Panc1 (cell line): Measurements from ENCODE around the gene NPFF. TPM values are rescaled to one million over a fixed set of nuclear protein-coding genes. Genes with fewer than 3 reads are reported as not detected.
"Not testable (repeated sequence)": the region's sequence is repeated elsewhere in the genome, so short reads cannot be mapped to it uniquely, and the experiment has no call there.

Experiments
- ATAC-seq: fragments of 200-7000 bp; cut with Tn5 transposase; 2 replicates; pipeline ENCODE4 v1.9.1; 2020; ENCODE audit warnings: mild to moderate bottlenecking, moderate library complexity
- BruUV-seq: library from RNA; stranded (reverse); fragments of 400-500 nt; replicated peaks from 2 replicates; lab custom pipeline; 2021; lab: Mats Ljungman, UMichigan
- CTCF ChIA-PET: fragments of 300-600 bp; sonication (Branson Sonifier 250); formaldehyde crosslinking; loops from one replicate; lab custom pipeline; 2022; ENCODE audit warnings: antibody characterized with exemption; lab: Charles Lee
- POLR2A ChIA-PET: fragments of 300-600 bp; sonication (Branson Sonifier 250); formaldehyde crosslinking; loops from one replicate; lab custom pipeline; 2022; ENCODE audit warnings: antibody characterized with exemption; lab: Charles Lee
- DNase-seq: peaks from one replicate; pipeline ENCODE4 v3.0.0-alpha.2; 2010; ENCODE audit warnings: low read depth, low spot score
- H3K27ac ChIP-seq: 2 replicates; pipeline ENCODE4 v1.5.1; 2011; ENCODE audit warnings: mild to moderate bottlenecking, low read length, inconsistent platforms
- H3K27me3 ChIP-seq: fragments of 200-500 bp; sonication (Bioruptor generic); 2 replicates; pipeline ENCODE4 v1.6.0; 2014; ENCODE audit warnings: low read length, inconsistent platforms; ENCODE audit not compliant: control insufficient read depth, insufficient read depth
- H3K36me3 ChIP-seq: fragments of 200-500 bp; sonication (Bioruptor generic); 2 replicates; pipeline ENCODE4 v1.5.1; 2014; ENCODE audit warnings: inconsistent platforms, mild to moderate bottlenecking, low read length, moderate library complexity; ENCODE audit not compliant: control insufficient read depth, insufficient read depth
- H3K4me1 ChIP-seq: 2 replicates; pipeline ENCODE4 v1.5.1; 2011; ENCODE audit warnings: inconsistent platforms, mild to moderate bottlenecking, low read length, moderate library complexity; ENCODE audit not compliant: control insufficient read depth, insufficient read depth
- H3K4me3 ChIP-seq, 2 experiments: 2 replicates each; pipeline ENCODE4 v1.5.1; 2011 to 2012; ENCODE audit warnings: low read depth in 2 of 2, low read length in 2 of 2, mild to moderate bottlenecking in 2 of 2, inconsistent platforms in 1 of 2, moderate library complexity in 1 of 2
- H3K9me3 ChIP-seq: fragments of 200-500 bp; sonication (Bioruptor generic); 2 replicates; pipeline ENCODE4 v1.5.1; 2014; ENCODE audit warnings: low read depth, mild to moderate bottlenecking, inconsistent platforms, low read length, moderate library complexity; ENCODE audit not compliant: control insufficient read depth, insufficient read depth
- CTCF ChIP-seq: fragments of 450-650 bp; IDR thresholded peaks from 2 replicates; pipeline ENCODE4 v1.5.1; 2017; ENCODE audit warnings: mild to moderate bottlenecking
- POLR2AphosphoS5 ChIP-seq: IDR thresholded peaks from 2 replicates; pipeline ENCODE4 v1.6.1; 2012; ENCODE audit warnings: mild to moderate bottlenecking, low read depth, low read length, moderate library complexity
- SIN3A ChIP-seq: IDR thresholded peaks from 2 replicates; pipeline ENCODE4 v1.6.1; 2012; ENCODE audit warnings: low read depth, mild to moderate bottlenecking, low read length, moderate library complexity, borderline replicate concordance; ENCODE audit not compliant: insufficient read depth
- TCF7L2 ChIP-seq: IDR thresholded peaks from 2 replicates; pipeline ENCODE4 v1.6.1; 2011; ENCODE audit warnings: mild to moderate bottlenecking, low read depth, low read length, inconsistent platforms
- in situ Hi-C: cut with HindIII; loops from 2 replicates; pipeline ENCODE4 v1.10.0; 2016; ENCODE audit warnings: low sequenced_read_pairs, low pct_unique_long_range_greater_than_20kb
- intact Hi-C: fragments of 100-400 bp; cut with micrococcal nuclease; formaldehyde crosslinking; loops from one replicate; pipeline ENCODE4 v1.10.0; 2022; ENCODE audit not compliant: unreplicated experiment
- total RNA-seq: library from RNA; stranded (reverse); gene quantifications from one replicate; pipeline ENCODE4 v1.2.1, GENCODE V29; 2021; ENCODE audit not compliant: unreplicated experiment
- TF ChIP-seq, protein P1 (sequence below), 2 experiments: IDR thresholded peaks; 2 replicates each; pipeline ENCODE4 v1.6.1; 2011 to 2012; ENCODE audit warnings: low read depth in 2 of 2, control low read depth in 1 of 2, low read length in 1 of 2, mild to moderate bottlenecking in 1 of 2, moderate library complexity in 1 of 2; ENCODE audit not compliant: insufficient read depth in 1 of 2

Gene NPFF
- total RNA-seq, 1 experiment from 2014 or later, result not detected

DNA sequence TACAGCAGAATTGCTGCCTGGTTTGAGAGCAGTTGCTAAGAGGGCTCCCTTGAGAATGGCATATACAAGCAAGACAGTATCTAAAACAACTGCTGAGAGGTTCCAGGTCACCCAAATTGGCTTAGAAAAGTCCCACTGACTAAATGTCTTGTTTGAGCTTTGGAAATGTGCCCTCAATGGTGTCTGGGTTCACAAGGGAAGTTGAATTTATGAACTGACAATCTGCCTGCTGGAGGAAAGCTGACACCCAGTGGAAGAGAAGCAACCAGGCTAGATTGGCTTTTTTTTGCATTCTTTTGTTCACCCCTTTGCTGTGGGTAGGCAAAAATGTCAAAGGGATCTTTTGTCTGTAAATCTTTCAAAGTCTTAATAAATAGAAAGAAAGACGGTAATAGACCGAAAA, 44.6 kb upstream of the NPFF start:
- no peak overlapping the region for H3K27ac ChIP-seq
- no TSS peak for BruUV-seq
- DNase-seq (no peak), ATAC-seq (no peak)
- ChIA-PET CTCF (interaction anchor here (1.0 kb wide), 1 partner anchor 8 kb away, joined by 3 read pairs; no protein-coding TSS in a partner anchor), POLR2A (no interaction called here)
- H3K4me3 ChIP-seq, result no peak overlapping the region
- H3K4me1 ChIP-seq, result no peaks in the 10 kb centered on the region
- H3K27me3 ChIP-seq, result no peaks in the 10 kb centered on the region
- TF ChIP-seq, protein P1, sequence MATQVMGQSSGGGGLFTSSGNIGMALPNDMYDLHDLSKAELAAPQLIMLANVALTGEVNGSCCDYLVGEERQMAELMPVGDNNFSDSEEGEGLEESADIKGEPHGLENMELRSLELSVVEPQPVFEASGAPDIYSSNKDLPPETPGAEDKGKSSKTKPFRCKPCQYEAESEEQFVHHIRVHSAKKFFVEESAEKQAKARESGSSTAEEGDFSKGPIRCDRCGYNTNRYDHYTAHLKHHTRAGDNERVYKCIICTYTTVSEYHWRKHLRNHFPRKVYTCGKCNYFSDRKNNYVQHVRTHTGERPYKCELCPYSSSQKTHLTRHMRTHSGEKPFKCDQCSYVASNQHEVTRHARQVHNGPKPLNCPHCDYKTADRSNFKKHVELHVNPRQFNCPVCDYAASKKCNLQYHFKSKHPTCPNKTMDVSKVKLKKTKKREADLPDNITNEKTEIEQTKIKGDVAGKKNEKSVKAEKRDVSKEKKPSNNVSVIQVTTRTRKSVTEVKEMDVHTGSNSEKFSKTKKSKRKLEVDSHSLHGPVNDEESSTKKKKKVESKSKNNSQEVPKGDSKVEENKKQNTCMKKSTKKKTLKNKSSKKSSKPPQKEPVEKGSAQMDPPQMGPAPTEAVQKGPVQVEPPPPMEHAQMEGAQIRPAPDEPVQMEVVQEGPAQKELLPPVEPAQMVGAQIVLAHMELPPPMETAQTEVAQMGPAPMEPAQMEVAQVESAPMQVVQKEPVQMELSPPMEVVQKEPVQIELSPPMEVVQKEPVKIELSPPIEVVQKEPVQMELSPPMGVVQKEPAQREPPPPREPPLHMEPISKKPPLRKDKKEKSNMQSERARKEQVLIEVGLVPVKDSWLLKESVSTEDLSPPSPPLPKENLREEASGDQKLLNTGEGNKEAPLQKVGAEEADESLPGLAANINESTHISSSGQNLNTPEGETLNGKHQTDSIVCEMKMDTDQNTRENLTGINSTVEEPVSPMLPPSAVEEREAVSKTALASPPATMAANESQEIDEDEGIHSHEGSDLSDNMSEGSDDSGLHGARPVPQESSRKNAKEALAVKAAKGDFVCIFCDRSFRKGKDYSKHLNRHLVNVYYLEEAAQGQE (IDR thresholded peaks at IDR 0.05; ENCODE audit: insufficient read depth in 1 of 2, low read depth in 2 of 2, low read length in 1 of 2), result no peak
- TF ChIP-seq CTCF (no peak), SIN3A (no peak), TCF7L2 (no peak), POLR2AphosphoS5 (no peak)
- intact Hi-C loops (no loop called here), in situ Hi-C loops (no loop called here)
- peaks cover 6% of the 10 kb centered on the region; the same call in 1 of the 2 replicates for H3K36me3 ChIP-seq
- no peaks in the 10 kb centered on the region for H3K9me3 ChIP-seq

GRCh38 chr12:53550595-53550994, 43.3 kb upstream of the NPFF start:
- no peaks in the 10 kb centered on the region for H3K4me1 ChIP-seq
- ATAC-seq, result no peak
- no peak overlapping the region for H3K4me3 ChIP-seq
- peaks cover 6% of the 10 kb centered on the region; the same call in 1 of the 2 replicates for H3K36me3 ChIP-seq
- TF ChIP-seq POLR2AphosphoS5 (no peak), TCF7L2 (no peak), CTCF (no peak), SIN3A (no peak)
- TF ChIP-seq, protein P1 (IDR thresholded peaks at IDR 0.05; ENCODE audit: insufficient read depth in 1 of 2, low read depth in 2 of 2, low read length in 1 of 2), result no peak
- no peaks in the 10 kb centered on the region for H3K27me3 ChIP-seq
- in situ Hi-C loops, result no loop called here
- H3K27ac ChIP-seq, result no peak overlapping the region
- CTCF ChIA-PET, result no interaction called here
- no TSS peak for BruUV-seq
- DNase-seq, result no peak
- intact Hi-C loops, result no loop called here
- no peaks in the 10 kb centered on the region for H3K9me3 ChIP-seq
- POLR2A ChIA-PET, result no interaction called here

DNA sequence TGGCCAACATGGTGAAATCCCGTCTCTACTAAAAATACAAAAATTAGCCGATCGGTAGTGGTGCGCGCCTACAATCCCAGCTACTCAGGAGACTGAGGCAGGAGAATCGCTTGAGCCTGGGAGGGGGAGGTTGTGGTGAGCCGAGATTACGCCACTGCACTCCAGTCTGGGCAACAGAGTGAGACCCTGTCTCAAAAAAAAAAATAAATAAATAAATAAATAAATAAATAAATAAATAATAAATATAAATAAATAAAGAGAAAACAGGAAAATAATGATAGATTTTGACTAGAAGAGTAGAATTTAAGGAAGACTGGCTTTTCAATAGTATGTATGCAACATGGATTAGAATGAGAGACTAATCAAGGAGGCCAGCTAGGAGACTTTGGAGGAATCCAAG, 42.8 kb upstream of the NPFF start:
- BruUV-seq, CTCF ChIA-PET, H3K36me3 ChIP-seq, H3K27me3 ChIP-seq, H3K4me3 ChIP-seq, POLR2A ChIA-PET, ATAC-seq, in situ Hi-C loops, intact Hi-C loops, DNase-seq, H3K27ac ChIP-seq, H3K4me1 ChIP-seq, H3K9me3 ChIP-seq: not testable (repeated sequence)
